ENCODE data around the gene TNIK.

DNA sequence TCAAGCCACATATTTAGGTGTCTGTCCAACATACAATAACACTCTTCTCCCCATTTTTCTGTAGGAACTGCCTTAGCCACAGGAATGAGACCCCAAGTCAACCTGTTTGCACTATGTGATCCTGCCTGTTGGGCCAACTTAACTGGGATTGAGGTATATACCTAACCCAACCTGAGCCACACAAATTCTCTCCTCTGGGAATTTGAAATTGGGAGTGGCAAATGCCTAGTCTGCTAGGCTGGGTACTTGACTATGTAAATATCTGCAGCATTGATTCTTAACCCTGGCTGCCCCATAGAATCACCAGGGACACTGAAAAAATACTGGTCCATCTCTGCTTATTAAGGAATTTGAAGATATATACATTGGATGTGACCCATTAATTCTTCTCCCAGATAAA is 35.2 kb upstream of the TNIK start:
- TF ChIP-seq, protein P1, sequence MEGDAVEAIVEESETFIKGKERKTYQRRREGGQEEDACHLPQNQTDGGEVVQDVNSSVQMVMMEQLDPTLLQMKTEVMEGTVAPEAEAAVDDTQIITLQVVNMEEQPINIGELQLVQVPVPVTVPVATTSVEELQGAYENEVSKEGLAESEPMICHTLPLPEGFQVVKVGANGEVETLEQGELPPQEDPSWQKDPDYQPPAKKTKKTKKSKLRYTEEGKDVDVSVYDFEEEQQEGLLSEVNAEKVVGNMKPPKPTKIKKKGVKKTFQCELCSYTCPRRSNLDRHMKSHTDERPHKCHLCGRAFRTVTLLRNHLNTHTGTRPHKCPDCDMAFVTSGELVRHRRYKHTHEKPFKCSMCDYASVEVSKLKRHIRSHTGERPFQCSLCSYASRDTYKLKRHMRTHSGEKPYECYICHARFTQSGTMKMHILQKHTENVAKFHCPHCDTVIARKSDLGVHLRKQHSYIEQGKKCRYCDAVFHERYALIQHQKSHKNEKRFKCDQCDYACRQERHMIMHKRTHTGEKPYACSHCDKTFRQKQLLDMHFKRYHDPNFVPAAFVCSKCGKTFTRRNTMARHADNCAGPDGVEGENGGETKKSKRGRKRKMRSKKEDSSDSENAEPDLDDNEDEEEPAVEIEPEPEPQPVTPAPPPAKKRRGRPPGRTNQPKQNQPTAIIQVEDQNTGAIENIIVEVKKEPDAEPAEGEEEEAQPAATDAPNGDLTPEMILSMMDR (IDR thresholded peaks at IDR 0.05; ENCODE audit: poor library complexity, severe bottlenecking) = no peak
- TF ChIP-seq RAD21 (conservative IDR thresholded peaks at IDR 0.05) = no peak
